HG02970 (cell line): ENCODE results near the gene TFB2M.
"Not testable (repeated sequence)": the region's sequence is repeated elsewhere in the genome, so short reads cannot be mapped to it uniquely, and the experiment has no call there.

Experiments used
- ATAC-seq: cut with Tn5 transposase; IDR thresholded peaks from one replicate; pipeline ENCODE4 v1.9.1; 2021; ENCODE audit warnings: mild to moderate bottlenecking, moderate library complexity, moderate number of reproducible peaks; ENCODE audit not compliant: unreplicated experiment, low FRiP score

The TFB2M gene

DNA sequence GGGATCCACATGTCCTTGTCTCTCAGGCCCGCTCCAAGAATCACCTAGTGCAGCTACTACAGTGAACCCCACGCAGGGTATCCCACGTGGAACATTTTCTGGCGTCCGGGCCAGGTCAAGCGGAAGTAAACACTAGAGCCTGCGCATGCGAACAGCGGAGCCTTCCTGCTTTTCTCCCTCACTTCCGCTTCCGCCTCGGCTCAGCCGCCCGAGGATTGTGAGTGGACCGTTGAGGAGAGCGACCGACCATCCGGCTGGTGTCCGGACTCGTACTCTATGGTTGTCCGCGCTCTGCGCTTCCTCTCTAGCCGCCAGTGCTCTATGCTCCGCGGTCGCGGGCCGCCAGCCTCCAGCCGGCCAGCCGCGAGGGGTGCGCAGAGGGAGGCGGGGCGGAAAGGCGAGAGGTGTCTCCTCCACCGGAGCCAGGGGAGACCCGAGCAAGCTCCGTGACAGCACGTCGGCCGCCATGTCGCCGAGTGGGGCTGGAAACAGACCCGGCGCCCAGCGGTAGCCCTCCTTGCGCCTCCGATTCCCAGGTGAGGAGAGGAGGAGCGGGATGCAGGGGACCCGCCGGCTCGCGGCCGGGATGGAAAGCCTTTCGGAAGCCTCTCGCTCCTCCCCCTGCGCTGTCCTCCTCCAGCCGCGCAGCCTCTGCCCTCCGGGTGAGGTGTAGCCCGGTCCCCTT, at the start of gene TFB2M, which contains the start of gene CNST:
Gene TFB2M (minus strand): TSS at position 134 of the 685 bp plus-strand sequence. CDS start 123 bp downstream, at position 11.
Gene CNST (plus strand): TSS at position 329 of the 685 bp plus-strand sequence. CDS start 25,107 bp downstream, outside the sequence.
- ATAC-seq = peak; percentile 96

- no peak for ATAC-seq
These were observed 47.2 kb upstream of the TFB2M start for GRCh38 chr1:246613096-246613758.

- no peak for ATAC-seq
These were observed 43.6 kb upstream of the TFB2M start for GRCh38 chr1:246609632-246610031.

- ATAC-seq = no peak
These were observed 42.7 kb upstream of the TFB2M start for GRCh38 chr1:246608616-246609376.

DNA sequence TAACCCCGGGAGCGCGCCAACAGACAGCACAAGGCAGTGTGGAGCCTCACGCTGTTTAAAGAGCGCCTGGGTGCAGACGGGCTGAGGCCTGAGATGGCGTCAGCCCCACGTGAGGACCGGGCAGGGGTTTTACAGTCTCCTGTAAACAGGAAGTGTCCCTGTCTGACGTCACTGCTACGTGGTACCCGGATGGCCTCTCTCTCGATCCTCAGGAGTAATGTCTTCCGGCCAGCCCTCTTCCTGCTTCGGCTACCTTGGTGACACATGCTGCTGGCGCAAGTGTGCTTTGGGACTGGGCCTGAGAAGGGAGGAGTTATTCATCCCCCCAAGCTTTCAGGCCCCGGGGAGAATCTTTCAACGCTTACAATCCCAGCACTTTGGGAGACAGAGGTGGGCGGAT, 41.4 kb upstream of the TFB2M start:
- ATAC-seq = no peak

- not testable (repeated sequence) for ATAC-seq
These were observed 39.2 kb upstream of the TFB2M start for GRCh38 chr1:246605231-246605630.

- ATAC-seq = no peak
These were observed 36.1 kb upstream of the TFB2M start for GRCh38 chr1:246602194-246602593.

DNA sequence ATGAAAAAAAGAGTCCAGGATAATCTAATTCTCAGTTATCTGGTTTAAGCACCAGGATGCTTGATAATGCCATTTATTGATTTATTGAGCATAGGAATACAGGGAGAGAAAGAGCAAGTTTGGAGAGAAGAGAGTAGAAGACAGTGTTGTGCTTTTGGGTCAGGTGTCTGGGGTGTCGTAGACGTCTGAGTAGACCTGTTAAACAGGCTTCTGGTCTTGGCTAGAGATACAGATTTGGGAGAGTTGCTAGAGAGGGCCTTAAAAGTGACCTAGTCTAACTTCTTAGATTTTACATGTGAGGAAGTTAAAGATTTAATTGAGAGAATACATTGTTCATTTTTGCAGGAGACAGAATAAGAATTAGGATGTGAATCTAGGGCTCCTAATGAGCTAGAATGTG, 34.5 kb upstream of the TFB2M start:
- ATAC-seq = no peak

- no peak for ATAC-seq
These were observed 33.3 kb upstream of the TFB2M start for GRCh38 chr1:246599315-246599714.

- ATAC-seq = no peak
These were observed 31.9 kb upstream of the TFB2M start for GRCh38 chr1:246597971-246598370.

DNA sequence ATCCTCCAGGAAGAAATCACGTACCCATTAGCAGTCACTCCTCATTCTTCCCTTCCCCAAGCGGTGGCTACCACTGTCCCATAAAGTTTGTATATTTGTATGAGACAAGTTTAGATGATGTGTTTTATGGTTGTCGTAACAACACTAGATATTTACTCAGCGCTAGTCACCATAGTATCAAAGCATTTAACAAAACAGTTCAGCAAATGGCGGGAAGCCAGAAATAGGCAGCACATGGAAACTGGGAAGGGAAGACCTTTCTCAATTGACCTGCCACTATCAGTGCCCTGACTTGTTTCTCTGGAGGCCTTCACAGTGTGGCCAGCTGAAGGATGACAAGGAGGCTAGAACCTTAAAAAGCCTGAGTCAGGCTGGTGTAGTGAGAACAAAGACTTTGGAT, 31.3 kb upstream of the TFB2M start:
- ATAC-seq = no peak

DNA sequence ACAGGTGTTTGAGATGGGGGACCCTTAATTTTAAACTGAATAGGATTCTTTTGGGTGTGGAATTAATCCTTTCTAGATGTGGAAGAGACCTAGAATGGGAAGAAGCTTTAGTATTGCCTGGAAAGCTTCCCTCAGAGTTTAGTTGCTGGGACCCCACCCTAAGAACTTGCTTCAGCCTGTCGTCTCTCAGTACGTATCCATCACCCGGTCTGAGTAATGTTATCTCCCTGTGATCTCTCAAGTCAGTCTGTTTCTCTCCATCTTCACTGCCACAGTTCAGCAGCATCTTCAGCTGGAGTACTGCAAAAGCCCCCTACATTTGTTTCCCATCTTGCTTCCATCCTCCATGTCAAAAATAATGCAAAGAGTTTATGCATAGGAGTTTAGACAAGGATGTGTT, 29.1 kb upstream of the TFB2M start:
- no peak for ATAC-seq

DNA sequence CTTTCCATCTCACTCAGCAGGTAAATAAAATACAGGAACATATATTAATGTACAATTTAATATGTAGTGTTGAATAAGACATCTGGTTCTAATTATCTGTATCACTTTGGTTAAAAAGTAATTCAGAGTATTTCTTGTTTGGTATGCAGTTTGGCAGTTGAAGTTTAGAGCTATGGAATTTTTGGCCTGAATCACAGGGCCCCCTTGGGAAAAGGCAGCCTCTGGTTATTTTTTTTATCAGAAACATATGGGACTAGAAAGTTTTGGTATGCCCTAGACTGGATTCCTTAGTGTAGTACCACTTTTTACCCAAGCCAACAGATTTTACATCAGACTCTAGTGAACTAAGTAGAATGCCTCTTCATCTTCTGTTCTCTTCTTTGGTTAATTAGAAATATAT, 26.6 kb upstream of the TFB2M start:
- ATAC-seq = no peak

- ATAC-seq = no peak
These were observed 25.9 kb upstream of the TFB2M start for GRCh38 chr1:246591958-246592357.

GRCh38 chr1:246591504-246591903, 25.4 kb upstream of the TFB2M start:
- peak; percentile 85 for ATAC-seq

DNA sequence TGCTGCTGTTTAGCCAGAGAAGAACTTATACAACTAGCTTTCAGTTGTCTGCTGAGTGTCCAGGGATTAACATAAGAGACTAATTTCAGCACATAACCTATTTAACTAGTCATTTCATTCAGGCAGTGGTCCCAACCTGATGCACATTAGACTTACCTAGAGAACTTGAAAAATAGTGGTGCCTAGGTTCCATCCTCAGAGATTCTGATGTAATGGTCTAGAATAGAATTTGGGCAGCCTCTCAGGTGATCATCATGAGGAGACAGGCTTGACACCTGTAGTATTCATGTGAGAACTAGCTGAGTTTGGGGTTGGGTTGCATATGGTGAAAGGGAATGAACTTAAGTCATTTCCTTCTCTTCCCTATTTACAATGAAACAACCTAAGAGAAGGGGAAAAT, 25.0 kb upstream of the TFB2M start:
- ATAC-seq = peak; percentile 19

DNA sequence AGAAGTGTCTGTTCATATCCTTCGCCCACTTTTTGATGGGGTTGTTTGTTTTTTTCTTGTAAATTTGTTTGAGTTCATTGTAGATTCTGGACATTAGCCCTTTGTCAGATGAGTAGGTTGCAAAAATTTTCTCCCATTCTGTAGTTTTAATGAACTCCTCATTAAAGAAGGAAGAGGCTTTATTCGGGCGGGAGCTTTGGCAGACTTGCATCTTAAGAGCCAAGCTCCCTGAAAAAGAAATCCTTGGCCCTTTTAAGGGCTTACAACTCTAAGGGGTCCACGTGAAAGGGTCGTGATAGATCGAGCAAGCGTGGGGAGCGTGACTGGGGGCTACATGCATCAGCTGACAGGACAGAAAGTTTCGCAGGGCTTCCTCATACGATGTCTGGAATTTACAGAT, 23.9 kb upstream of the TFB2M start:
- not testable (repeated sequence) for ATAC-seq

GRCh38 chr1:246588159-246588721, 22.2 kb upstream of the TFB2M start:
- no peak for ATAC-seq

DNA sequence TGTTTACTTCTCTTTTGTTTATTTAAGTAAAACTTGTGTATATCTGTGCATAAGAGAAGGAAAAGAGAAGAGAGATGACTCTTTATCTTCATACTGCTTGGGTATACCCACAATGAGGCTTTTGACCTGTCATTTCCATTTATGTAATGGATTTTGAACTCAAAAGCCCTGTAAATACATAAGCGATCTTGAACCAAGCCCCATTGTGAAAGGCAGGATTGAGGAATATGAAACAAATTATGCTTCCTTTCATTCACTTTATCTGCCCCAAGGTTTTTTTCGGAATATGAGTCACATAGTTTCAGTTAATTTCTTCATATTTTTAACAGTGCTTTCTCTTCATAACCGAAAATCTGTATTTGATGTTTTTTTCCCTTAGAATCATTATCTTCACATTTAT, 21.5 kb upstream of the TFB2M start:
- ATAC-seq = no peak

DNA sequence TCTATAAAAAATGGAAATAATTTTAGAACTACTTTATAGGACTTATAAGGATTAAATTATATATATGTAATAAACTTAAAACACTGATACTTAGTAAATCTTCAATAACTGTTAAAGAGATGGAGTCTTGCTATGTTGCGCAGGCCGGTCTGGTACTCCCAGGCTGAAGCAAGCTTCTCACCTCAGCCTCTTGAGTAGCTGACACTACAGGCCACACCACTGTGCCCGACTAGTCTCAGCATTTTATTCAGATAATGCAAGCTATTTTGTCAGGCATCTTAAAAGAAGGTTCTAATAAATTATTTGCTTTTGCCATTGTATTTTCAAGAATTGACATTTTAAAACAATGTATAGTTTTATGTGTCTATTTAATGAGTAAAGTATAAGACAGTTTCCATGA, 21.0 kb upstream of the TFB2M start:
- ATAC-seq = no peak
